SU-DHL-6 (cell line): ENCODE results near the gene DHRS7B.

Experiments used
- H2AFZ ChIP-seq: fragments of 200-600 bp; sonication (generic); 2 replicates; pipeline ENCODE4 v1.6.1; 2014; ENCODE audit warnings: low read depth, mild to moderate bottlenecking, moderate library complexity, mixed read lengths, antibody characterized with exemption, low read length; ENCODE audit not compliant: severe bottlenecking
- H3F3A ChIP-seq: fragments of 200-600 bp; shearing (Covaris generic); 2 replicates; pipeline ENCODE4 v1.6.0; 2016; ENCODE audit warnings: antibody characterized with exemption, mild to moderate bottlenecking; ENCODE audit not compliant: insufficient read depth
- H3K27ac ChIP-seq: fragments of 200-600 bp; sonication (generic); 2 replicates; pipeline ENCODE4 v1.5.1; 2016; ENCODE audit warnings: low read depth, mild to moderate bottlenecking, low read length, moderate library complexity, mixed read lengths
- H3K27me3 ChIP-seq: fragments of 200-600 bp; sonication (generic), shearing (Covaris generic); 2 replicates; pipeline ENCODE4 v1.6.0; 2014; ENCODE audit warnings: mild to moderate bottlenecking, low read length
- H3K36me3 ChIP-seq: fragments of 200-600 bp; sonication (generic); 2 replicates; pipeline ENCODE4 v1.6.1; 2014; ENCODE audit warnings: mild to moderate bottlenecking, low read length, mixed read lengths
- H3K4me2 ChIP-seq: fragments of 300-600, 200-600 bp; shearing (Covaris generic), sonication (generic); 2 replicates; pipeline ENCODE4 v1.6.0; 2014; ENCODE audit warnings: low read length, low read depth, mild to moderate bottlenecking; ENCODE audit not compliant: poor library complexity, severe bottlenecking
- H3K4me3 ChIP-seq: fragments of 200-600 bp; sonication (generic); 2 replicates; pipeline ENCODE4 v1.5.1; 2014; ENCODE audit warnings: antibody characterized with exemption, low read length, mild to moderate bottlenecking, mixed read lengths; ENCODE audit not compliant: insufficient read depth, poor library complexity, severe bottlenecking
- H3K79me2 ChIP-seq: fragments of 200-600 bp; sonication (generic); 2 replicates; pipeline ENCODE4 v1.6.1; 2014; ENCODE audit warnings: mild to moderate bottlenecking, low read length, moderate library complexity; ENCODE audit not compliant: insufficient read depth
- H3K9ac ChIP-seq: fragments of 200-600 bp; sonication (generic); 2 replicates; pipeline ENCODE4 v1.7.0; 2014; ENCODE audit warnings: mild to moderate bottlenecking, low read length
- H3K9me2 ChIP-seq: fragments of 200-600 bp; sonication (generic); replicated peaks from 2 replicates; pipeline ENCODE4 v1.6.1; 2014; ENCODE audit warnings: low read length; ENCODE audit not compliant: insufficient read depth
- H3K9me3 ChIP-seq: fragments of 200-600 bp; sonication (generic); 2 replicates; pipeline ENCODE4 v1.6.1; 2014; ENCODE audit warnings: low read length, mixed read lengths; ENCODE audit not compliant: insufficient read depth
- H4K20me1 ChIP-seq: fragments of 200-600 bp; sonication (generic); 2 replicates; pipeline ENCODE4 v1.6.1; 2014; ENCODE audit warnings: low read depth, mild to moderate bottlenecking, antibody characterized with exemption, low read length, moderate library complexity, mixed read lengths
- CTCF ChIP-seq: fragments of 200-600 bp; sonication (generic); IDR thresholded peaks from one replicate; pipeline ENCODE4 v1.5.1; 2017; ENCODE audit warnings: antibody characterized with exemption, mild to moderate bottlenecking, low read length, moderate library complexity; ENCODE audit not compliant: insufficient read depth, poor library complexity, severe bottlenecking
- EZH2phosphoT487 ChIP-seq: fragments of 200-600 bp; sonication (generic), shearing (Covaris generic); conservative IDR thresholded peaks from 2 replicates; pipeline ENCODE4 v1.6.1; 2018; ENCODE audit warnings: mild to moderate bottlenecking, antibody characterized with exemption, low read length, moderate library complexity, mixed read lengths

DHRS7B gene

GRCh38 chr17:21094298-21094704 is 32.5 kb upstream of the DHRS7B start:
- H2AFZ ChIP-seq = no peak overlapping the region

GRCh38 chr17:21095735-21096134 is 31.0 kb upstream of the DHRS7B start:
- H3K9me2 ChIP-seq = no peaks in the 10 kb centered on the region
- TF ChIP-seq CTCF = no peak
- TF ChIP-seq EZH2phosphoT487 = no peak
- H3K79me2 ChIP-seq = no peaks in the 10 kb centered on the region
- H3K27me3 ChIP-seq = no peaks in the 10 kb centered on the region
- no peaks in the 10 kb centered on the region for H3K9me3 ChIP-seq
- no peak overlapping the region for H3K27ac ChIP-seq
- H3K9ac ChIP-seq = no peak overlapping the region
- no peak overlapping the region for H2AFZ ChIP-seq
- no peaks in the 10 kb centered on the region for H3K36me3 ChIP-seq
- H3F3A ChIP-seq = 0 out of 2 replicates have a peak, but pooled peaks cover 2% of the 10 kb centered on the region
- no peaks in the 10 kb centered on the region for H4K20me1 ChIP-seq
- no peak overlapping the region for H3K4me2 ChIP-seq
- H3K4me3 ChIP-seq = no peak overlapping the region

More at GRCh38 chr17:21094298-21094704, 32.5 kb upstream of the DHRS7B start:
- H3K9me2 ChIP-seq = no peaks in the 10 kb centered on the region
- TF ChIP-seq CTCF (no peak), EZH2phosphoT487 (no peak)
- no peak overlapping the region for H3K4me3 ChIP-seq
- no peak overlapping the region for H3K27ac ChIP-seq
- no peak overlapping the region for H3K9ac ChIP-seq
- peaks cover 2% of the 10 kb centered on the region; the same call in 1 of the 2 replicates for H3F3A ChIP-seq
- H3K4me2 ChIP-seq = no peak overlapping the region
- no peaks in the 10 kb centered on the region for H3K79me2 ChIP-seq
- no peaks in the 10 kb centered on the region for H3K36me3 ChIP-seq
- H3K27me3 ChIP-seq = no peaks in the 10 kb centered on the region
- no peaks in the 10 kb centered on the region for H4K20me1 ChIP-seq
- no peaks in the 10 kb centered on the region for H3K9me3 ChIP-seq

- H3K27me3 ChIP-seq = no peaks in the 10 kb centered on the region
- H3K9ac ChIP-seq = no peak overlapping the region
- no peaks in the 10 kb centered on the region for H3K79me2 ChIP-seq
- no peak overlapping the region for H3K27ac ChIP-seq
- H3K4me2 ChIP-seq = no peak overlapping the region
- H3K4me3 ChIP-seq = no peak overlapping the region
- H3K36me3 ChIP-seq = no peaks in the 10 kb centered on the region
- H3F3A ChIP-seq = 0 out of 2 replicates have a peak, but pooled peaks cover 2% of the 10 kb centered on the region
- H4K20me1 ChIP-seq = no peaks in the 10 kb centered on the region
- no peaks in the 10 kb centered on the region for H3K9me3 ChIP-seq
- H3K9me2 ChIP-seq = no peaks in the 10 kb centered on the region
- TF ChIP-seq CTCF = no peak
- no peak for TF ChIP-seq EZH2phosphoT487
- no peak overlapping the region for H2AFZ ChIP-seq
Measured at GRCh38 chr17:21096874-21097273, 29.9 kb upstream of the DHRS7B start.
